C1 segment of cervical spinal cord (tissue), 14 donors: ENCODE data around the gene TBRG1.

Experiments used
- DNase-seq, 14 donors: peaks; one replicate each; lab custom pipeline; 2025; lab: John Stamatoyannopoulos, UW

TBRG1 gene

DNA sequence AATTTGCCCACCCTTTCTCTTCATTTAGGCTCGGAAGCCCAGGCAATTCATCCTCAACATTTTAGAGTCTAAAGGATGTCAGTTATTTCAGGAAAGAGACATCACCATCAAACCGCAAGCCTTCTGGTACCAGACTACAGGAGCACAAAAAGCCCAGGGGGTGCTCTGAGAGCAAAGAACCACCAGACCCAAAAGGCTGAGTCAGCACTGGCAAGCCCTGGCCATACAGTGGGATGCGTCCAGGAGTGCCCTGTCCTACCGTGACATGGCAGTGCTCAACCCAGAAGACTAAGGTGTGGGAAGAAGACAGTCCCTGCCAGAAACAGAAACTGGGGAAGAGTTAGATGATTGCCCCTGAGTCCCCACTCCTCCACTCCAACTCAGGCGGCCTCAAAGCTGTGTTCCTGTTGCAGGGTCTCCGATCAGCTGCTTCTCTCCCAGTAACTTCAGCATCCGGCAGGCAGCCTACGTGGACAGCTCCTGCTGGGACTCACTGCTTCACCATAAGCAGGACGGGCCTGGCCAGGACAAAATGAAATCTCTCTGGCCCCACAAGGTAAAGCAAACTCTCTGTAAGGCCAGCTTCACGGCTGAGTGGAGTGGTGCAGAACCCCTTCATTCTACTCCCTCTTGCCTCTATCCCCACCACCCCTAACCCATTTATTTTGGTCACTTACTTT, 10.0 kb upstream of the TBRG1 start:
- DNase-seq, result no peak

DNA sequence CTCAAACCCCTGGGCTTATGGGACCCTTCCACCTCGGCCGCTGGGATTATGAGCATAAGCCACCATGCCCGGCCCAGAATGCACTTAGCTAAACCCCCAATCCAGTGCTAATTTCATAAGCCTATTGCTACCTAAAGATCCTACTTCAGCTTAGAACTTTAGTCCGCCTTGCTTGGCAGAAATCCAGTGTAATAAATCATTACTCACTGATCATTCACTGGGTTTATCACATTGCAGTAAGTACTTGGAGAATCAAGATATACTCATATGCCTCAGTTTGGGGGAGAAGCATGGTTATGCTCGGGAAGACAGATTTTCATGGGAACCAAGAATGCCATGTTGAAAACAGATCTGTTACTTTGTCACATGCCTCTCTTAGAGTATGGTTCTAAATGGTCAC, 3.8 kb upstream of the TBRG1 start:
- no peak for DNase-seq

DNA sequence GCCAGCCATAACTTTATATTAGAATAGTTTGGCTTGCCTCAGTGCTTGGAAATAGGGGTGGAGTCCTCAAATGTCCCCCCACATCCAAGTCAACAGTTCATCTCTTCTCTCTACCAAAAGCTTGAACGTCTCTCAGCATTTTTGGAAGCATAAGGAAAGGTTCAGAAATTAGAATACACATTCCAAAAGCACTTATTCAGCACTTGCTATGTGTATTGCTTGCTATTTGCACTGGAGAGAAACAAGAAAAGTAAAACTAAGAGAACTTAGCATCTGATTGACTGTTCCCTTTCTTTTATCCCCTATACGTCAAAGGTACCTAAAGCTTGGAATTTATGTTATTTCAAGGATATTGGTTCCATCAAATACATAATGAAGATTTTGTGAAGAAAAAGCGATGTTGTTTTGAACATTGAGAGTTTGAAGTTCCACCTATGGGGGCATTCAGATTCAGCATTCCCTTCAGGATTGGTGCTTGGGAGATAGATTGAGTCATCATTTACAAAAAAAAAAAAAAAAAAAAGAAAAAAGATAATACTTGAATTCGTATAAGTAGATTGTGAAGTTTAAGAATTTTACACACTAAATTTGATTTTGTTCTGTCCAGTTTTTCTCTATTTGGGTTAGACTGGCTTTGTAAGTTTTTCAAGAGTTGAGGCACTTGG, 1.3 kb downstream of the TBRG1 start:
- no peak for DNase-seq

DNA sequence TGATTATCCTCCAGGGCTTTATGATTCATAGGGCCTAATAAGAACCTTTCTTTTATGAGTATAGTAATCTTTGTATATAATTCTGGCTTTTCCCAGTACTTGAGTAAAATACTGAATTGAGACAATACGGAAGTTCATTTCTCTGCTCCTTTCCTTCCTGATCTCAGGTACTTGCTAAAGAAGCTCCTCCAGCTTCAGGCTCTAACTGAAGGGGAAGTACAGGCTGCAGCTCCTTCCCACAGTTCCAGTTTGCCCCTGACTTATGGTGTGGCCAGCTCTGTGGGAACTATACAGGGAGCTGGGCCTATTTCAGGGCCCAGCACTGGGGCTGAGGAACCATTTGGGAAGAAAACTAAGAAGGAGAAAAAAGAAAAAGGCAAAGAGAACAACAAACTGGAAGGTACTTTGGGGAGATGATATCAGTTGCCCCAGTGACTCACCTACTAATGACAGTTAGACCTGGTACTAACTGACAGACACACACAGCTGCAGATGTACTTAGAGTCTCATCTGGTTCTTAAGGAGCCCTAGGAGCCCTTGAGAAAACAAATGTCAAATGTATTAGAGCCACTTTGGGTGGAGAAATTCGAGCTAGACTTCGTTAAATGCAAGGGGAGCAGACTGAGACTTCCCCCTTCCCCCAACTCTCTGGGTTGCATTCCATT, 3.0 kb downstream of the TBRG1 start:
- DNase-seq, result no peak

DNA sequence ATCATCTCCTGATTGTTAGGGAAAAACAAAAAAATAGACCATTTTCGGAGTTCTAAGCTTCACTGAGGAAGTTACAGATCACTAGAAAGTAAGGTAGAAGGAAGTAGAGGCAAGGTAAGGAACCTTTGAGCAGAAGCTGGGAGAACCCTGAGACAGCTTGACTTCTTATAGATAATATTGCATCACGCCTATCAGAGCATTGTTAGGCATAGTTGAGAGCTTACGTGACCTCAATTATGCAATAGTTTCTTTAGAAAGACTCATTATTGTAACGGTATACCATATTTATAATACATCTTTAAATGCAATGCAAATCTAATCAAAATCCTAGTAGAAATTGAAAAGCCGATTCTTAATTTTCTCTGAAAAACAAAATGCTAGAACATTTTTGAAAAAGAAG, 4.9 kb downstream of the TBRG1 start:
- DNase-seq, result no peak

DNA sequence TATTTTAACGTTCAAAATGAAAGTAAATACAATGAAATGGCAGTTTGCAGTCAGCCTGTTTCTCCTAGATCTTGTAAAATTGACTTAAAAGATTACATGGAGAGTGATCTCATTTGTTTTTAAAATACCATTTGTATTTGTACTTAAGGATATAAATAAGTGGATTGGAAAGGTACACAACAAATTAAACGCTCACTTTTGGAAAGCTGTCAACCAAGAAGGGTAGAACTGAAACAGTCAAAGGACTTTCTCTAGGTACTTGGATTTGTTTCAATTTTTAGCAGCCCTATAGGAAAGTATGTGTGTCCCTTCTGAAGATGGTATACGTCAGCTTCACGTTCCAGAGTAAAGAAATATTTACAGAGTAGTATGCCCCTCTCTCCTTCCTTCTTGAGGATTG, 7.3 kb downstream of the TBRG1 start:
- DNase-seq, result no peak

DNA sequence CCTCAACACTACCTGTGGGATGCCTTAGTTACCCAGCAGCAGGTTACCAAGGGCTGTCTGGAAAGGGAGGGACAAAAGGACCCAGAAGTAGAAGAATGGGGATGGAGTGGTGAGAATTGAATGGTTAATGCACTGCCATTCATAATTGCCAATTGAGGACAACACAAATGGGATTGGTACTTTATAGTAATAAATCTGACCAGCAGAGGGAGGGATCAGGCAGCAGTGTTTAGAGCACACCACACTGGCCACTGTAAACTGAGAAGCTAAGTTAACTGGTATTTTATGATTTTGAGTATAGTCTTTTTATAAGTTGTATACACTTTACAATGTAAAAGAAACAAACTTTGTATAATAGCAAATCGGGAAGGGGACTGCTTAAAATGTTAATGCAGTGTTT, 10.7 kb downstream of the TBRG1 start:
- no peak for DNase-seq

DNA sequence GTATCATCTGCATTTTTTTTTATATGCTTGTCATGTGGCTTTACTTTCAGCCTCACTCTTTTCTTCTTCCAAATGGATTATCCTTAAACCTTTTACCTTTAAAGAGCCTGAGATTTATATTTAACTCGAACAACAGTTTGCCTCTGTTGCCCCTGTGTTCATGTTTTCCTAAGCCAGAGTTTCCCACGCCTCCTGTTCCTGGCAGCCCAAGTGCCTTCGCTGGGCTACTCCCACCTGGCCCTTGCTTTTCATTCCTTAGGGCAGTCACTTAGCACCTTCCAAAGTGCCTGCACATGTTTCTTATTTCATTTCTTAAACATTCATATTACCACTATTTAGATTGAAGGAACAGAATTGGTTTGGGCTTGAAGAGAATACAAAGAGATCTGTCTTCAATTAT, 13.3 kb downstream of the TBRG1 start:
- DNase-seq, result no peak

DNA sequence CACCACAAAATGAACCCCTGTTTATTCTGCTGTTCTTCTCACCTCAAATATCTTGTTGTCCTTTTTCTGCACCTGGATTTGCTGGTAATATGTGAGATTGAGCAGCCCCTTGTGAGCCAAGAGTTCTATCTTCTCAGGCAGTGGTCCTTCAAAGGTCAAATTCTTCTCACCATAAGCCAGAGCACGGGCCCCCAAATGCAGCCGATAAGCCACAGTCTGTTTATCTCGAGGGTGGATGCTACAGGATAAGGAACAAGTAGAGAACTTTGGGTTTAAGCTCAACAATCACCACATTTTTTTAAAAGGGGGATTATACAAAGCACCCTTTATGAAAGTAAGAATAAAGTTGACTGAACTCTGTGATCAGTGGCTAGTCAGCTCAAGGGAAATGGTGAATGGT, 15.8 kb downstream of the TBRG1 start:
- no peak for DNase-seq

DNA sequence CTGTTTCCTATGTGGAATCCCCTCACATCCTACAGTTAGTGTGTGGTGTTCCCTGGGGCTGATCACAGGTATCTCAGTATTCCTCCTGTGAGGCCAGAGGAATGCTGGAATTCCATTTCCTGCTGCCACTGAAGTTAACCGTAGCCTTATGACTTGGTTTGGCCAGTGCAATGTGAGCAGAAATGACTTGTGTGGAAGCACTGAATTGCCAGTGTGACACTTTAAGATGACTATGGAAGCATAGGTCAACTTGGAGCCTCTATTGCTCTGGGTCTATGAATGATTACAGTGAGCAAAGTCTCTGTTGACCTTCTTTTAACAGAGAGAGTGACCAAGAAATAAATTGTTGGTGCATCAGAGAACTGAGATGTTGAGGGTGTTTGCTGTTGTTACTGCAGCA, 16.5 kb downstream of the TBRG1 start:
- DNase-seq, result no peak

DNA sequence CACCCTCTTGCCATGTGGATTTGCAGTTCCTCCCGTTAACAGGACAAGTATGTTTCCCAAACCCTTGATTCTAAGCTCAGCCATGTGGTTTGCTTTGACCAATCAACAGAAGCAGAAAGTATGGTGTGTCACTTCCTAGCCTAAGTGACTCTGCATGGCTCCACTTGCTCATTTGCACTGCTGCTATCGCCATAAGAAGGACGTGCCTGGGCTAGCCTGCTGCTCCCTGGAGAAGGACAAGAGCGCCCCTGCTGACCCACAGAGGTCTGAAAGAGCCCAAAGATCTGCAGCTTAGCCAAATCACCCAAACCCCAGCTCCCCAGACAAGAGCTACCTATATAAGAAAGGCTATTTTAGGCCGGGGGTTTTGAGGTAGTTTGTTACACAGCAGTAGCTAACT, 18.0 kb downstream of the TBRG1 start:
- DNase-seq, result no peak

DNA sequence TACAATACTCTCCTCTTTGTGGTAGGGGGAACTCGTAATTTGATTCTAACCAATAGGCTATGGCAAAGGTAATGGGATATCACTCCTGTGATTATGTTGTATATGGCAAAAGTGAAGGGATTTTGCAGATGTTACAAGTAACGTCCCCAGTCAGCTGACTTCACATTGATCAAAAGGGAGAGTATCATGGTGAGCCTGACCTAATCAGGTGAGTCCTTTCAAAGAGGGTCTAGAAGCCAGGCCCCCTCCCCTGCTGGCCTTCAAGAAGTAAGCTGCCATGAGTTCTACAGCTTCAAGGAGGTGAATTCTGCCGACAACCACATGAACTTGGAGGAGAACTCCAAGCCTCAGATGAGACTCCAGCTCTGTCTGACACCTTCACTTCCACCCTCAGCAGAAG, 20.0 kb downstream of the TBRG1 start:
- DNase-seq, result no peak

DNA sequence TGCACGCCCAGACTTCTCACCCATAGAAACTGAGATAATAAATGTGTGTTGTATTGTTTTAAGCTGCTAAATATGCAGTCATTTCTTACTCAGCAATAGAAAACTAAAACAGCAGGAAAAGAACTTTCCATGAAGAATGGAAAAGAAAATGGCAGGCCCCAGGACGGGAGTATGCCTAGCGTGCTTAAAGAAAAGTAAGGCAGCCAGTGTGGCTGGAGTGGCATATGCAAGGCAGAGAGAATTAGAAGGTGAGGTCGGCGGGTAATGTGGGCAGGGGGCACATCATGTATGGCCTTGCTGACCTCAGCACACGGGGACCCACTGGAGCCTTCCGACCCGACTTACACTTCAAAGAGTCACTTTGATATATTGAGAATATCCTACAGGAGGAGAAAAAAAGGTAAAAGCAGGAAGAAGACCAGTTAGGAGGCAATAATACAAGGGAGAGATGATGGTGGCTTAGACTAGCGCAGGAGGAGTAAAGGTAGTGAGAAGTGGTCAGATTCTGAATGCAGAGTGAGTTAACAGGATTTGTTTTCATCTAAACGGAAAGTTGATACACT, 20.5 kb downstream of the TBRG1 start:
- no peak for DNase-seq

DNA sequence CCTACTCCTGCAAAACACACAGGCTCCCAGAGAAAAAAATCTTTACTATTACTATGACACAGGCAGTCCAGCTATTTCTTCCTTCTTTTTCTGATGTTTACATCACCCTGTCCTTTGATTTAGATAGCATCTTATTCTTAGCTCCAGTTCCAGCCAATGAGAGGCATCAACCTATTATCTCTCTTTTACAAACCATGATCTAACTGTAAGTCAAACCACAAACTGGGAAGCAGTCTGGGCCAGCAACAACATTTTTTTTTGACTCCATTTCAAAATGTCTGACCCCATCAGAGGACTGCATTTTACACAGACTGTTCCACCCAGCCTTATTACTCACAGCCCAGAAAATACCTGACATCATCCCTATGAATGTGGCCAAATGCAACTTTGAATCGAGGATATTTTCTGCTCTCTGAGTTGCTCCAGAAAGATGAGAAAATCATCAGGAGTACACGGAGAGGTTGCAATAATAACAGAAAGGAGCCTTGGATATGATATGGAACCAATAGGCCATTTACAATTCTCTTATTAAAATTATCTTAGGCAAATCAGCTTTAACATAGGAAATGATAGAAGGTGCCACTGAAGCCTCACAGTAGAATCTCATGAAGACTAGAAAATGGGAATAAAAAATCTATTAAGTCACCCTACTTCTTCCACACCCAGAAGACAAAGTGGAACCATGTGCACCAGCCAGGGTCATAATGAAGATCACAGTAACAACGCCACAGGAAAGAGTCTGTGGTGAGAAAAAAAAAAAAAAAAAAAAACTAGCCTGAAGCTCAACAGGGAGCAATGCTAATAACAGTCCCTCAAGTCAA, 21.2 kb downstream of the TBRG1 start:
- DNase-seq, result no peak

DNA sequence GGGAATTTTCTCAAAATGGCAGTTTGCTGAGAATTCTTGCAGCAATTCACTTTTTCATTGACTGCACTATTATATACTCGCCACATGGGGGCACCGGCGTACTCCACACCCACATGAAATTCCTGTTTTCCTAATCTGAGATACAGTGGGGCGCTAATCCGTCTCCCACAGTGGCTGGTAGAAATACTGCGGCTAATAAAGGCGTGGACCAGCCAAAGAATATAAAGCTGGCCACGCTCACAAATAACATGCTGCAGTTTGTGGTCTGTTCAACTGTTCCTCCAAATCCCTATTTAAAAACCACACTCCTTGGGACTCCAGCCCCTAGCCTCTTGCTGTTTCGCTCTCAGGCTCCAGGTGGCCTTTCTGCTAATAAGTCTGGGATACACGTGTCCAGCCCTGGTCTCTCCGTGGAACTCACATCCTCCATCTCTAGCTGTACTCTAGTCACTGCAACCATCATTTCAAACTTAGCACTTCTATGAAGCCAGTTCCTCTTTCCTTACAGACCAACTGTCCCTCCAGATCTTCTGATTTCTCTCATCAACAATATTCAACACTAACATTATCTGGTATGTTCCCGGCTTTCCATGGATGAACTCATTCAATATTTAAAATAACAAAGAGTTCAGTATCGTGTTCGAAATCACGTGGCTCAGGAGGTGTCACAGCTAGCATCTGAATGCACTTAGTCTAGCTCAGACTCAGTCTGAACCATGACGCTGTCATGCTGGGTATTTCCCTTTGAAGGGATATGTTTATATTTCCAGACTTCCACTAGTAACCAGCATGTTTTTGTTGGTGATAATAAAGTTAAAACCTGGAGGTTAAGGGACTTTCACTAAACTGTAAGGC, 22.0 kb downstream of the TBRG1 start:
- DNase-seq, result peak in 10 of 14 donors; percentile 1 to 44 (median 9)

DNA sequence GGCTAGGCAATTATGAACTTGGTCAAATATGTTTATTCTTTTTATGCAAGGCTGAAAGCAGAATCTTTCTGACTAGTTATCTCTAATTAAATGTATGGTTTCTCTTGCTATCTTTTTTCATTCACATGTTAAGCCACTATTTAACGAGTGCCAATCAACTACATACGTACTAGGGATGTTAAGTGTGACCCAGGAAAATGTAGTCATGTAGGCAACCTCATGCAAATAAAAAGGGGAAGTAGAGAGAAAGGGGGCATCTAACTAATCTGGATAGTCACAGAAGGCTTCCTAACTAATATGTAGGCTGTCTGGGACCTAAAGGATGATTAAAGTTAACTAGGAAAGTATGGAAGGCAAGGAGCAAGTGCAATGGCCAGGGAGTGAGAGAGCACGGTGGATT, 23.5 kb downstream of the TBRG1 start:
- no peak for DNase-seq

DNA sequence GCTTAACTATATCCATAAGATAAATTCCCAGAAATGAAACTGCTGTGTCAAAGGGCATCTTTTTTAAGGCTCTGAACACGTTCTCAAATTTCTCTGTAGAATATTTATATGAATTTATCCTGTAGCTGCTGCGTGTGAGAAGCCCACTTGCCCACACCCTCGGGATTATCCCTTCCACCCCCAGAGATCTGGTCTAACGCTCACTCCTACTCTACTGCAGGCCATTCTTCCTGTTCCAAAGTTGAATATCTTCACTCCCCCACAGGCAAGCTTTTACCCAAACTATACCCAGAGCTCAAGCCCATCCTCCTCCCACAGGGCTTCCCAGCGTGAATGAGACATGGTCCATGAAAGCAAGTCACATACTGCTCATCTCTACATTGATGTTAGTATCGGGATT, 25.9 kb downstream of the TBRG1 start:
- no peak for DNase-seq

DNA sequence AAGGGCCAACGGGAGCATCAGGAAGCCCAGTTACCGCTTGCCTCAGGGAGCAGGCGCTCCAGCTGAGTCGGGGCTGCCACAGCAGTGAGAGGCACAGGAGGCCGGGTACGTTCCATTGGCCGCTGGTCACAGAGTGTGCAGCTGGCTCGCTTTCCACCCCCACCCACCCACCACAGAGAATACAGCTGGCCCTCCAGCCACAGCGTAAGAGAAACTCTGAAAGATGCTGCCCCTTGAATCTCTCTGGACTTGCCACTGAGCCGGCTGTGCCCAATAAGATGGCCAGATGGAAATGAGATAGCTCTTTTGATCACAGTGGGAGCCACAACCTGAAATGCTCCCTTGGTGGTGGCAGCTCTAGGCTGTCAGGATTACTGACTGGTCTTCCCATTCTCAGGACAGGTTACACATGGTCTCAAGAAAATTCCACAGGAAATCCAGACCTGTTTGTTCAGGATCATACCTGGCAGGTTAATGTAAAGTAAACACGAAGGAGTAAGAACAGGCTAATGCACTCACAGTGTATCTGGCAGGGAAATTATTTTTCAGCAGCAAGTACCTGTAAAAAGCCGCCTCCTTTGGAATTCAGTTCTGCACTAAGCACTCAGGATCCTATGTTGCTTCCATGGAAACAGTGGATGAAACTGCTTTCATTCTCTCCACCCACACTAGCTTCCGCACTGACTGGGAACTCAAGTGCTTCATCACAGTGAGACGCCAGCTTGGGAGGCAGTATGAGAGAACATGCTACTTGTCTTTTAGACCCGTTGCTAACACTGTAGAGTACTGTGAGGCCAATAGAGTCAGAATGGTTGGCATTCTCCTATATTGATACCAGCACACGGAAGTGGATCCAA, 34.3 kb downstream of the TBRG1 start:
- DNase-seq, result no peak

DNA sequence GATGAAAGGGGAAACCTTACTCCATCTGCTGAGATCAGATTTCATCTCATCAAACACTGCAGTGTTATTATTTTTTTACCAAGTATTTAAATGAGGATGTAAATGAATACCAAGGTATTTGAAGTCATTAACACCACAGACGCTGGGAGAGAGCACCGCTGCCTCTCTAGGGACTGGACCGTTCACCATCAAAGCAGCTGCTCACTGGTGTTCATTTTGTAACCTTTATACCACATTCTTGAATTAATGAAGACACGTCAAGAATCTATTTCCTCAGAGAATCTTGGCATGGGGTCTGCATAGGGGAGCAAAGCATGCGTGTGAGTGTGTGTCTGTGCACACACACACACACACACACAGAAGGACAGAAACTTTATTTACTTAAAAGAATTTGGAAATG, 35.2 kb downstream of the TBRG1 start:
- DNase-seq, result no peak

DNA sequence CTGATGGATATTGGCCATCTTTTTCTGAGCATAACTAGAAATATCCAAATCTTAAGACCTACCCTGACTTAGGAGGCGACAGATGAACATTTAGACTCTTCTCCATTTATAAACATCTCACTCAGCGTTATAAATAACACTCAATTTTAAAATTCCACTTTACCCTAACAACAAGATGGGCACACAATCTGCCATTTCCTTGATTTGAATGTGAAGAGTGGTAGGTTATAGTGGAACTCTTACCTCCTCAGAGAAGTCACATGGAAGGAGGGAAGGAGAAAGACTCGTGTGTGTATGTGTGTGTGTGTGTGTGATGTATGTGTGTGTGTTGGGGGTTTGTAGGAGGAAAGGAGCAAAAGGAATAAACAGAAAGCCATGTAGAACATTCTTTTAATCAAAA, 35.8 kb downstream of the TBRG1 start:
- no peak for DNase-seq
